Fibroblast of mammary gland (primary cell): Measurements from ENCODE around the gene GOLGA5.
A peak's percentile ranks its signal among the peaks of the same experiment; 100 is the strongest.
"Not testable (repeated sequence)": the region's sequence is repeated elsewhere in the genome, so short reads cannot be mapped to it uniquely, and the experiment has no call there.

Source experiments
- DNase-seq: peaks from one replicate; pipeline ENCODE4 v3.0.0-alpha.2; 2010; ENCODE audit warnings: low read depth
- H3K4me3 ChIP-seq: 2 replicates; pipeline ENCODE4 v1.5.1; 2011; ENCODE audit warnings: low read depth, mild to moderate bottlenecking, low read length, moderate library complexity; ENCODE audit not compliant: control insufficient read depth
- CTCF ChIP-seq: conservative IDR thresholded peaks from 2 replicates; pipeline ENCODE4 v1.5.1; 2011; ENCODE audit warnings: low read depth, low read length, inconsistent platforms; ENCODE audit not compliant: control insufficient read depth, insufficient read depth

Gene GOLGA5

GRCh38 chr14:92760524-92760805 lies 33.6 kb upstream of the GOLGA5 start:
- no peak overlapping the region for H3K4me3 ChIP-seq
- DNase-seq = no peak
- TF ChIP-seq CTCF = no peak

GRCh38 chr14:92763666-92764631 lies 30.2 kb upstream of the GOLGA5 start:
- H3K4me3 ChIP-seq, DNase-seq: not testable (repeated sequence)

GRCh38 chr14:92768236-92768635 lies 25.9 kb upstream of the GOLGA5 start:
- H3K4me3 ChIP-seq, DNase-seq: not testable (repeated sequence)

DNA sequence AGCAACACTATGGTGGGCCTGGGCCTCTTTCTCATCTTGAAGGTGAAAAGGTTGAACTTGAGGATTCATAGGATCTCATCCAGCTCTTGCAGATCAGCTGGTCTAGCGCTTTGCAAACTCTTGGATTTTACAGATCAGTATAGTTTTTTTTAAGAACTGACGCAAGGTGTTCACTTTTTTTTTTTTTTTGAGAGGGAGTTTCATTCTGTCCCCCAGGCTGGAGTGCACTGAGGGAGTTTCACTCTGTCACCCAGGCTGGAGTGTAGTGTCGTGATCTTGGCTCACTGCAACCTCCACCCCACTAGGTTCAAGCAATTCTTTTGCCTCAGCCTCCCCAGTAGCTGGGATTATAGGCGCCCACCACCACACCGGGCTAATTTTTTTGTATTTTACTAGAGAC lies 25.3 kb upstream of the GOLGA5 start:
- DNase-seq = no peak
- H3K4me3 ChIP-seq = no peak overlapping the region
- TF ChIP-seq CTCF = no peak

DNA sequence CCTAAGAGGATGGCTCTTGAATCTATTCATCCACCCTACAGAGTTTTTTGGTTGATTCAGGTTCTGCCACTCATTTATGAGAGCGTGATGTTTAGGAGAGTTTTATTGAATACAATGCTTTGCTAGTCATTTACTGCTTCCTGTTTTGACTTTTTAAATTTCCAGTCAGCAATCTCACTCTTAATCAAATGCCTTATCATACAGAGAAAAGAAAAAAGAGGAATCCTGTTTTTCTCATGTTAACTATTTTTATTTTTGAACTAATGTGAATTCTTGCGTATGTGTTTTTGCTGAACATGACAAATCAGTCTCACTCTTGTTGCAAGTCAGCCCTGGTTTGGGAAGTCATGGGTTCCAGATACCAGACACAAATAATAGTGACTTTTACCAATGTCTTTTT lies 23.6 kb upstream of the GOLGA5 start:
- DNase-seq = no peak
- H3K4me3 ChIP-seq = no peak overlapping the region
- no peak for TF ChIP-seq CTCF

GRCh38 chr14:92774572-92774971 lies 19.5 kb upstream of the GOLGA5 start:
- H3K4me3 ChIP-seq = no peak overlapping the region
- no peak for TF ChIP-seq CTCF
- no peak for DNase-seq

- not testable (repeated sequence) for H3K4me3 ChIP-seq, DNase-seq
Observed at GRCh38 chr14:92775292-92775691, 18.8 kb upstream of the GOLGA5 start.

- H3K4me3 ChIP-seq, DNase-seq: not testable (repeated sequence)
Observed at GRCh38 chr14:92778868-92779565, 15.1 kb upstream of the GOLGA5 start.

DNA sequence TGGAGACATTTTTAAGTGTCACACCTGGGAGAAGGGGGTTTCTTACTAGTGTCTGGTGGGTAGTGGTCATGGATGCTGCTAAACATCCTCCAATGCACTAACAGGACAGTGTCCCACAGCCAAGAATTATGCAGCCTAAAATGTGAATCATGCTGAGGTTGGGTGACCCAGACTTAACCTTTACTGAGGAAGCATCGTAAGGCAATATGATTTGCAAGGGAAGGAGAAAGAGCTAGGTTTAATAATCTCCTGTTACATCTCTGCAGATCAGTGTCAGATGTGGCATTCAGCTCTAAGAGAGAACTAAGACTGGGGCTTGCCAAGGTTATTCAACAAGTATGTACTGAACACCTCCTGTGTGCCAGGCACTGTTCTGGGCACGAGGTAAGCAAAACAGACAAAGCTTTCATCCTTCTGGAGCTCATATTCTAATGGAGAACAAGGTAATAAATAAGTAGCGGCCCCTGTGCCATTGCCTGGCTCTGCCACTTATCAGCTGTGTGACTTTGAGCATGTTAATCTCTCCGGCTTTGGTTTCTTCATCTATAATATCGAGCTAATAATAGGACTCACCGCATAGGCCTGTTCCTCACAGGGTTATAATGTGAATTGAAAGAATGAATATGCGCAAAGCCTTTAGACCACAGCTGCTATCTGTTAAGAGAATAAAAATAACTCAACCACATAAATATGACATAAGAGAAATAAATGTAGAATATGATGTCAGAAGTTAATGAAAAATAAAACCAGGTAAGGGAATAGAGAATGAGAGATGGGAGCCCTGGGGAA lies 13.5 kb upstream of the GOLGA5 start:
- DNase-seq = peak; percentile 84
- H3K4me3 ChIP-seq = no peak overlapping the region
- TF ChIP-seq CTCF = no peak
